ENCODE data around the gene ASAP2.

The ASAP2 gene

DNA sequence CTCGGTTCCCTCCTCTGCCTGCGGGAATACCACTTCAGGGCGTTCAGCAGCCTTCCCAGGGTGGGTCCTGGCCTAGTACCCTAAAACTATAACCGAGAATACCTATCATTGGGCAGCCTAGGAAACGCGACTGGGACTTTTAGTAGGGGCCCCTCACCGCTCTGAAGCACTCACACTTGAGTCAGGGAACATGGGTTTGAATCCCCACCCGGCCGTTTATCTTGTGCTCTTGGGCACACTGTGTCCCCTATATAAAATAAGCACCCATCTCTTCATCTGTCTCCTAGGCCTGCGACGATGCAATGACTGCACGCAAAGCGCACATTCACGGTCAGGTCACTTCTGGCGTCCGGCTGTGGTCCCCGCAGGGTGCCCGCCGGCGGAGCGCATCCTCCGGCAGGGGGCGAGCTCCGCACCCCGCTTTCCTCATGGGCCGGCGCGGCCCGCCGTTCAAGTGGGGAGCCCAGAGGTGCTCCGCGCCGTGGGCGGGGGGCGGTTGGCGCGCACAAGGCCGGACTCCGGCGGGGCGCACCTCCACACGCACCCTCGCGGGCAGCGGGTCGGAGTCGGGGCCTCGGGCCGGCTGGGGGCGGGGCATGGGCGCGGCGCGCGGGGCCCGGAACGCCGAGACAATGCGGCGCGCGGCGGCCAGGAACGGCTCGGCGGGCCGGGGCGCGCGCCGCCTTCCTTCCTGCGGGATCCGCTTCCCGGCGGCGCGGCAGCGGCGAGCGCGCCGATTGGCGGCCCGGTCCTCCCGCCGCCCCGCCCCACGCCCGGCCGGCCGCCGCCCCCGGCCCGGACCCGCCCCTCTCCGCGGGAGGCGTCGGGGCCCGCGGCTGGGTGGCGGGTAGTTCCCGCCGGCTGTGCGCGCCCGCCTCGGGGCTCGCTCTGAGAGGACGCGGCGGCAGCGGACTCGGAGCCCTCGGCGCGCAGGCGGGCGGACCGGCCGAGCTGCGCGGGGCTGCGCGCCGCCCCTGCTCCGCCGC is at the start of gene ASAP2:
ASAP2 (plus strand) TSS at position 850 of the 986 bp plus-strand sequence. CDS start 293 bp downstream, outside the sequence.
- DNase-seq (ENCODE audit: low read depth), result peak; percentile 36

DNA sequence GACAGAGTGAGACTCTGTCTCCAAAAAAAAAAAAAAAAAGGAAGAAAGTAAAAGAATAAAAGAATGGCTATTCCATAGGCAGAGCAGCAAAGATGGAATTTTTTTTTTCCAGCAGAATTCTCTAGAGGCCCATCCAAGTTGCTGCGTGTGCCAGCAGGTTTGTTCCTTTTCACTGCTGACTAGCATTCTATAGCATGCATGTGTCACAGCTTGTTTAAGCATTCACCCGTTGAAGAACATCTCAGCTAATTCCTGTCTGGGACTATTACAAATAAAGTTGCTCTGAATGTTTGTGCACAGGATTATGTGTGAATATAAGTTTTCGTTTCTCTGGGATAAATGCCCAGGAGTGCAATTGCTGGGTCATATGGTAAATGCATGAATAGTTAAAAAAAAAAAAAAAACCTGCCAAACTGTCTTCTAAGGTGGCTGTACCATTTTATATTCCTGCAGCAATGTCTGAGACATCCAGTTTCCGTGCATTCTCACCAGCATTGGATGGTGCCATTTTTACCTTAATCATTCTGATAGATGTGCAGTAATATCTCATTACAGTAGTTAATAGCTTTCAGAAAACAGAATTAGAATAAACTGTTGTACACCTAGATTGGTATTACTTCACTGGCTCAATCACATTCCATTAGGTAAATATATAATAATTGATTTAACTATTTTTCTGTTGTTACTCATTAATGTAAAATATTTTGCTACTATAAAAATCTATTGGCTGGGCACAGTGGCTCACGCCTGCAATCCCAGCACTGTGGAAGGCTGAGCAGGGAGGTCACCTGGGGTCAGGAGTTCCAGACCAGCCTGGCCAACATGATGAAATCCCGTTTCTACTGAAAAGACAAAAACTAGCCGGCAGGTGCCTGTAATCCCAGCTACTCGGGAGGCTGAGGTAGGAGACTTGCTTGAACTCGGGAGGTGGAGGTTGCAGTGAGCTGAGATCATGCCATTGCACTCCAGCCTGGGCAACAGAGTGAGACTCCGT is 47.5 kb upstream of the ASAP2 start:
- DNase-seq (ENCODE audit: low read depth), result no peak

DNA sequence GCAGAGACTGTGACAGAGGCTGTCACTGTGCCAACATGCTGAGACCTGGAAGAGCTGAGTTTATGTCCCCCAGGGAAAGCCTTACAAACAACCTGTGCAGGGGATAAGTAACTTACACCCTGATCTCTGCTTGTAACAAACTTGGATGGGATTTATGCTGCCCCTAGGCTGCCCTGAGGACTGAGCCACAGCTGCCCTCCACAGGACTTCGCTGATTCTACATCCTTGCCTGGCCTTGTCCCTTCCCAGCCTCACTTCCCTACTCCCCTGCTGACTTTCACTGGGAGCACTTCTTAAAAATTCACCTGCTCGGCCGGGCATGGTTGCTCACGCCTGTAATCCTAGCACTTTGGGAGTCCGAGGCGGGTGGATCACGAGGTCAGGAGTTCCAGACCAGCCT is 45.9 kb upstream of the ASAP2 start:
- DNase-seq (ENCODE audit: low read depth), result no peak

- no peak for DNase-seq (ENCODE audit: low read depth)
These were observed 43.8 kb upstream of the ASAP2 start for GRCh38 chr2:9162841-9163240.

DNA sequence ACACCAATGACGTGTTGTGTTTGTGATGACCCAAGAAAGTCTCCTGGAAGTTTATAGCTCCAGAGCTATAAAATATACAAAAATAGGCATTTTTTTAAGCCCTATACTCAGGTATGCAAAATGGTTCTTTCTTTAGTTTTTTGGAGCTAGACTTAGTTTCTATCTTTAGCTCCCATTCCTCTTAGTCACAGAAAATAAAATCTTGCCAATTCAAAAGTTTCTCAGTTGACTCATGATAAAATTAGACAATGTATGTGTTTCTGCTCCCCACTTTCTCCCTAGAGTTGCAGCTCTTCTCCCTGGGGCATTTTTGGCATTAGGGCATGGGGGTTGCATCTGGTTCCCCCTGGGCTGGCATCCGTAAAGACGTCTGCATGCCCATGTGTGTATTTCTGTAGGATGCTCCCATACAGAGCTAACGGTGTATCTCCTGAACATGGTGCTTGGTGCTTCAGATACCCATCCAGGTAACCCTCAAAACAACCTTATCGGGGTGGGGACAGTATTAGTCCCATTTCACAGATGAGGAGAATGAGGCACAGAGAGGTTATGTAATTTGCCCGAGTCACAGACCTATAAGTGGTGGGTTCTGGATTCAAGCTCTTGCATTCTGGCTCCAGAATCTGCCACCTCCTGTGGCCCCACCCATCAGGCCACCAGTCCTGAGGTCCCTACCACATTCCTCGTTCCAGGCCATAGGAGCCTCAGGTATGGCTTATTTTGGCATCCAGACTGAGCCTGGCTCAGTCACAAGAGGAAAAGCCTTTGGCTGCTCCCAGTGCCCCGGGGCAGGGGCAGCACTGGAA is 43.1 kb upstream of the ASAP2 start:
- no peak for DNase-seq (ENCODE audit: low read depth)

GRCh38 chr2:9164112-9164608 is 42.5 kb upstream of the ASAP2 start:
- DNase-seq (ENCODE audit: low read depth), result no peak

DNA sequence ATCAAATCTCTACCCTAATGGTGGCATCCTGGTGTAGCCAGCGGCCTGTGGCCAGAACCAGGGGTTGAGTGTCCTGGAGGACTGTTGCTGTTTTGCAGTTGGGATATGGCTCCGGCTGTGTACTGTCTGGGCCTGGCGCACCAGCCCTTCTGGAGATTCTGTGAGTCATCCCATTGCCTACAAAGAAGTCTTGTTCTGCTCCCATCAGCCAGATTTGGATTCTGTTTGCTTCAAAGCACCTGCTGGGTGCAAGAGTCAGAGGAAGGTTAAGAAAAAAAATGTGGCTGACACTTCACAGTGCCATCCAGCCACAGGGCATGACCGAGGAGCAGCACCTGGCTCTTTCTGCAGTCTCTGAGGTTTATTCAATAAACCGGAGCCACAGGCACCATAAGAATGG is 41.0 kb upstream of the ASAP2 start:
- no peak for DNase-seq (ENCODE audit: low read depth)

GRCh38 chr2:9166579-9167377 is 39.8 kb upstream of the ASAP2 start:
- no peak for DNase-seq (ENCODE audit: low read depth)

GRCh38 chr2:9167718-9168657 is 38.6 kb upstream of the ASAP2 start:
- no peak for DNase-seq (ENCODE audit: low read depth)

GRCh38 chr2:9168821-9169221 is 37.8 kb upstream of the ASAP2 start:
- no peak for DNase-seq (ENCODE audit: low read depth)

DNA sequence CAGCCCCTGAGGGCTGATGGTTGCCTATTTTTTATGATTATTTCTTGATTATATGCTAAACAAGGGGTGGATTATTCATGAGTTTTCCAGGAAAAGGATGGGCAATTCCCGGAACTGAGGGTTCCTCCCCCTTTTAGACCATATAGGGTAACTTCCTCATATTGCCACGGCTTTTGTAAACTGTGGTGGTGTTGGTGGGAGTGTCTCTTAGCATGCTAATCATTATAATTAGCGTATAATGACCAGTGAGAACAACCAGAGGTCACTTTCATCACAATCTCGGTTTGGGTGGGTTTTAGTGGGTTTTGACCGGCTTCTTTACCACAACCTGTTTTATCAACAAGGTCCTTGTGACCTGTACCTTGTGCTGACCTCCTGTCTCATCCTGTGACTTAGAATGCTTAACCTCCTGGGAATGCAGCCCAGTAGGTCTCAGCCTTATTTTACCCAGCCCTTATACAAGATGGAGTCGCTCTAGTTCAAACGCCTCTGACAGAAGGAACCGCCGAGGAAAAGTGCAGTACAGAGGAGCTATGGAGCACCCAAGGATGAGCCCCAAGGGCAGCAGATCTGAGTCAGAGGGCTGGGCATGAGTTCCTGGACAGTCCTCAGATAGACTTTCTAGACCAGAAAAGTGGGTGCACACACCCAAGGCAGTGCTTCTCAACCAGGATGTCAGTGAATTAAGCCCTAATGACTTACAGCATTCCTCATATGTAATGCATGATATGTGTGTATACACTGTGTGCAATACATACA is 37.1 kb upstream of the ASAP2 start:
- peak; percentile 5 for DNase-seq (ENCODE audit: low read depth)

- no peak for DNase-seq (ENCODE audit: low read depth)
These were observed 36.0 kb upstream of the ASAP2 start for GRCh38 chr2:9170458-9171130.

DNA sequence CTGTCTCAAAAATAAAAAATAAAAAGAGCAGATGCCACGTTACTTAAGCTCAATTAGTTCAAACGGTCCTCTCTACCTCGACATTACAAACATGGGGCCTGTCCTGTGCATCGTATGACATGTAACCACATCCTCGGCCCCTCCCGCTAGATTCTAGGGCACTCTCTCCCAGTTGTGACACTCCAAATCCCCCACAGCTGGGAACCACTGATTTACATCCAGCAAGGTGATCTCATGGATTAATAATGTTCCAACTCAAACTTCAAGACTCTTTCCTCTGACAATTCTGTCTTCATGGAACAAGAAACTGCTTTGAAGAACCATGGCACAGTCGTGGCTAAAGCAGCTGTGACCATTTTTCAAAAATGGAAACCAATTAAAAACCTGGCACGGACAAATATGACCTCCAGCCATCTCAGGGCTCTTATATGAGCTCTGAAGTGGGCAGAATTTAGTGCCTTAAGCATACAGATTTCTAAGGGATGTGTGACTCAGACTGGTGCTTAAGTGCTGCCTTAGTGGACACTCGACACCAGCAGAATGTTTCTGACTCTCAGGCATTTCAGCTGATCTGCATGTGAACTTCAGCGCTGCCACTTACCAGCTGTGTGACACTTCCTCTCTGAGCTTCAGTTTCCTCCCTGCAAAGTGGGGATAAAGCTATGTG is 31.7 kb upstream of the ASAP2 start:
- no peak for DNase-seq (ENCODE audit: low read depth)

GRCh38 chr2:9178110-9178903 is 28.3 kb upstream of the ASAP2 start:
- no peak for DNase-seq (ENCODE audit: low read depth)

DNA sequence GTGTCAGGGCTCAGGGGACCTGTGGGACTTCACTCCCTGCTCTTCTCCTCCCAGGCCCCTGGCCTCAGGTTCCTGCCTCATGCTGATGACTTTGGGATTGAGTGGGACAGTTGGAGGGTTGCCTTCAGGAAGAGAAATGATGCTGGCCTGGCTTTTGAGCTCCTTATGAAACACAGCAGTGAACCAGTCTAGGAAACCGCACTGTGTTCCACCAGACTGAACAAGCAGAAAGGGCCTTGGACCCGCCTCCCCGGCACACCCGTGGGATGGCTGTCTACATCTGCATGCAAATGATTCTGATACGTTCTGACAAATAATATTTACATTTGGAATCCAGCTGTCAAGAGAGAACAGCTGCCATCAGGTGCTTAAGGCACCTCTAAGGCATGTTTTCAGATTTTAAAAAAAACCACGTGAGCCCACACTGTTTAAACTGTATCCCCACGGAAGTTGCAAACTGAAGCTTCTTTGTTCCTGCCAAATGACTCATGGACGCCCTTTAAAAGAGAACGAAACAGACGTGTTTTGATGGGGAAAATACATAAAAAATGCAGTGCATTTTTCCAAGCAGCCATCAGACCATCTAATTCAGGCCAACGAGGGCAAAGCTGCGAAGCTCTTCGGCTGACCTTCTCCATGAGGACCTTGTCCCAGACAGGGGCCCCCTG is 27.6 kb upstream of the ASAP2 start:
- DNase-seq (ENCODE audit: low read depth), result no peak

DNA sequence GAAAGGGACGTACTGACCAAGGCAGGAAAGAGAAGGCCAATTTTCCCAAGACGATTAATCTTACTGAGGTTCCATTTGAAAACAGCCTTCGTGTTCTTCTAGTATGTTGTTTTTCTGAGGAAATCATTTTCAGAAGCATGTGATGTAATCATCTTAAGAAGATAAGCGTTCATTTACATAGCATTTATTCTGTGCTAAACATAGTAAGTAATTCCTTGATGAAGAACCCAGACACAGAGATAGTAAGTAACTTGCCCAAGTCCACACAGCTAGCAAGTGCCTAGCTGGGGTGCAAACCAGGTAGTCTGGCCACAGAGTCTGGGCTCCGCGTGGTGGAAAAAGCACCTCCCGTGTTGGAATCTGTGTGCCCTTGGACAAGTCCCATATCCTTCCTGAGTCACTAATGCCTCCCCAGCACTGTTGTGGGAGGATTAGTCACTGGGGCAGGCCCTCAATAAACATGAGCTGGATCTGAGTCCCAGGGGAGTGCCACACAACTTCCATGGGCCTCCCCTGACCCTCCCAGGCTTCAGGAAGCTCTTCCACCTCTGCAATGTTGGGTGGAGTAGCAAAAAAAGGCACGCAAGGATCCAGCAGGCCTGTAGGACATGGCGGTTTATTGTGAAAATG is 26.9 kb upstream of the ASAP2 start:
- DNase-seq (ENCODE audit: low read depth), result no peak

Measured in CMK (cell line).